Measurements from ENCODE around the gene ZKSCAN8.

The ZKSCAN8 gene

DNA sequence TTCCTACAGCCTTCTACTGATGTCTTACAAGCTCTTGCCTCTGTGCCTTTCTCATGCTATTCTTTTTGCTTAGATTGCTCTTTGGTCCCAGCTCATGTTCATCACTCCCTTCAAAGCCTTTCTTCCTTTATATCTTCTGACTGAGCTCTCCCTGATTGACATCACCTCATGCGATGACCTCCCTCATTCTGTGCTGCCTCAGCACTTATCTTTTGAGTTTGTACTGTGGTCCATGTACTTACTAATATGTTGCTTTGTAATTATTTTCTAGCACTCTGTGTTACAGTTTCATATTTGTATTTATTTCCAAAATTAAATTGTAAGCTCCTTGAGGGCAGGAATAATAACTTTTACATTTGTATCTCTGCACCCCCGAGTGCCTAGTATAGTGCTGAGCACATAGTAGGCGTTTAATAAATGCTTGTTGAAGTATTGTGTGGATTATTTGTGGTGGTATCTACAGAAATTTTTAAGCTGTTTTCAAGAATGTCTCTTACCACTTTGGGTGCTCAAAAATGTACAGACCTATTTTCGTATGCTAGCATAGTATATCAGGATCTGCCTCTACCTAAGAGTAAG, 17.4 kb downstream of the ZKSCAN8 start:
- no peak for TF ChIP-seq POLR2A (IDR thresholded peaks at IDR 0.05; ENCODE audit: low read length)
- TF ChIP-seq GATA1 (IDR thresholded peaks at IDR 0.05; ENCODE audit: low read depth, low read length) = no peak
- no peak for DNase-seq

DNA sequence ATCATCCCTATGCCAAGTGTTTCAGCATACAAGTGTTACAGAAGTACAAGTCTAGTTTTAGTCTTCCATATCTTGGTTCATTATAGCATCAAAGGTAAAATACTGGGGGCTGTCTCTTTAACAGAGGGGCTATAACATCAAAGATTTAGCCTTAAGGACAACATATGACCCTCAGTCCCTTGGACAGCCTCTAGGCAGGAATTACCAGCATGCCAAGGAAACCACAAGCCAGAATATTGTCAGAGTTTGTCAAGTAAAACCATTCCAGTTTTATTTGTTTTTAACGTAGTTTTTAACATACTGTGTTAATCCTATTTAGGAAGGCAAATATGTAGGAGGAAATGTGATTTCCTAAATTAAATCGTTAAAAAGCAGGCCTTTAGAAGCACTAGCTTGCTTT, 18.6 kb downstream of the ZKSCAN8 start:
- no peak for TF ChIP-seq GATA1 (IDR thresholded peaks at IDR 0.05; ENCODE audit: low read depth, low read length)
- no peak for TF ChIP-seq POLR2A (IDR thresholded peaks at IDR 0.05; ENCODE audit: low read length)
- no peak for DNase-seq

DNA sequence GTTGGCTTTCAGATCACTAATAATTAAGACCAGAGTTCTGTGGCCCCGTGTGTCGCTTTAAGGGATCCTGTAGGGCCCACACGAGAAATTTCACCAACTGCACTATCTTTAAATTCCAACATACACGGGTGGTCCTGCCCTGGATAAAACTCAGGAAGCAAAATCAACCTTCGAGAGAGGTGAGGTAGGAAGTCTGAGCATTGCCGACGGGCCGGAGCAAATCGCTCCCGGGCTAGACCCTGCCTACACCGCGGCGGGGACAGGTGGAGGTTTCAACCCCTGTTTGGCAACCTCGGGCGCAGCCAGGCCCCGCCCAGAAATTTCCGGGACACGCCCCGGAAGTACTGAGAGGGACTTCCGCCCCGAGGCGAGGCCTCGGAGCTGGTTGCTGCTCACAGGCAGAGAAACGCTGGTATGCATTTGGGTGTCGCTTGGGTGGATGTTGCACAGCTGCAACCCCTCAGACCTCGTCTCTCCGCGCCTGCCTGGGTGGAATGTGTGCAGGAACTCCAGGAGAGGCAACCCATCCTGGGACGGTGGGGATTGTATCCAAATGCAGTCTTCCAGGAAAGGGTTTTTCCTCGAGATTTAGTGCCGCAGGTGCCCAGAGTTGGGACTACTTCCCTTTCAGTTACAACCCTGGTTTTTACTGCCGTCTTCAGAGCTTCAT, 19.9 kb downstream of the ZKSCAN8 start:
- DNase-seq = peak; percentile 75 to 82
- TF ChIP-seq POLR2A (IDR thresholded peaks at IDR 0.05; ENCODE audit: low read length) = peak; percentile 58
- TF ChIP-seq GATA1 (IDR thresholded peaks at IDR 0.05; ENCODE audit: low read depth, low read length) = no peak

DNA sequence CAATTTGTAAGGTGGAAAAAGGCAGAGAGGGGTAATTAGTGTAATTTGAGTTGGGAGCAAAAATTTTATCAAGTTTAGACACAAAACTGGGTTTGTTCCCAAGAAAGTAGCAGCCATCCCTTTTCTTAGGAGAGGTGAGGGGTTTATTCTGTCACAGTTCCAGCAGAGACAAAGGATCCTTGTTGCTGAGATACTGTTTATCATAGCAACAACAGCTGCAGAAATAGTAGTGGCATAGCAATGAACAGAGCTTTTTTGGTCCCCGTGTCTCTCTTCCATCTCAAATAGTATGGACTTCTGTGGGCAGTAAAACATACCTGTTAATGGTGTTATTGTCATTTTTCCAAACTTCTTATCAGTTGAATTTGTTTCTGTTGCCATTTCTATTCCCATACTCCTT, 23.9 kb downstream of the ZKSCAN8 start:
- no peak for DNase-seq
- TF ChIP-seq GATA1 (IDR thresholded peaks at IDR 0.05; ENCODE audit: low read depth, low read length) (no peak), POLR2A (IDR thresholded peaks at IDR 0.05; ENCODE audit: low read length) (no peak)

DNA sequence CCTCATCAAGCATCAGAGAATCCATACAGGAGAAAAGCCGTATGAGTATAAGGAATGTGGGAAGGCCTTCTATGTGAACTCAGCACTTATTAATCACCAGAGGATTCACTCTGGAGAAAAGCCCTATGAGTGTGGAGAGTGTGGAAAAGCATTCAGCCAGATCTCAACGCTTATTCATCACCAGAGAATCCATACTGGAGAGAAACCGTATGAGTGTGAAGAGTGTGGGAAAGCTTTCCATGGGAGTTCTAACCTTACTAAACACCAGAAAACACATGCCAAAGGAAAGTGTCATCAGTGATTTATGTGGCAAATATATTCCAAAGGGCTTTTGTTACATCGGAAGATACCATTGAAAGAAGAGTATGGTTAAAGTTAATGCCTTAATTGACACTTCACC, 25.4 kb downstream of the ZKSCAN8 start:
- TF ChIP-seq GATA1 (IDR thresholded peaks at IDR 0.05; ENCODE audit: low read depth, low read length) = no peak
- TF ChIP-seq POLR2A (IDR thresholded peaks at IDR 0.05; ENCODE audit: low read length) = no peak
- no peak for DNase-seq

DNA sequence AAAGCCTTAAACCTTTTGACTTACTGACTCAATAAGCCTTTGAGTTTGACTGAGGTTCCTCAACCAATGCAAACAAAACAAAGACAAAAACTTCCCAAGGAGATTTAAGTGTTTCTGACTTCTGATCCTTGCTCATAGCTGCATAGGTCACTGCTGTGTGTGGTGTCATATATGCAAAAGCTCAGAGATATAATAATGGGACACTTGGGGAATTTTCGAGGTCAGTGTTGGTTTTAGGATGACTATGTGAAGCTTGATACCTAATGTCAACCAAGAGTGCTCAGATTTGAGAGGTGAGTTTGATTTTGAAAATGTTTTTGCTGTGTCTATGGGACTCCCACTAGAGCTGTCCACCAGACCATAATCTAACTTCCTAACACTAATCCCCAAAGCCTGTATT, 26.2 kb downstream of the ZKSCAN8 start:
- DNase-seq = no peak
- TF ChIP-seq POLR2A (IDR thresholded peaks at IDR 0.05; ENCODE audit: low read length) (no peak), GATA1 (IDR thresholded peaks at IDR 0.05; ENCODE audit: low read depth, low read length) (no peak)

DNA sequence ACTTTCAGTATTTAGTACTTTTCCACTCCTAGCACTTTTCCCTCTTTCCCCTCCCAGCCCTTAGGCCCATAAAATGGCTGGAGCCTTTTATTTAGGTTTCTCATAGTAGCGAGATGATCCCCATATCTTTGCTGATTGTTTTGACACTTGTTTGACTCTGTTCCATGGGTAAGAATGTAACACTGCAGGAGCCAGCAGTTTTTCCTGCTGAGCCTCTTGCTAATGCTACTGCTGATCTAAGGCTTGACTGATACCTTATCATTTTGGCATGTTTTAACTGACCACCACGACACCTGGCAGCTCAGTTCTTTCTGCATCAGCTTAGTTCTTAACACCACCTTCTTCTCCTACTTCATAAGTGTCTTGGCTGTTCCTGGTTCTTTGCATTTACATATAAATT, 29.6 kb downstream of the ZKSCAN8 start:
- no peak for TF ChIP-seq GATA1 (IDR thresholded peaks at IDR 0.05; ENCODE audit: low read depth, low read length)
- TF ChIP-seq POLR2A (IDR thresholded peaks at IDR 0.05; ENCODE audit: low read length) = no peak
- no peak for DNase-seq

DNA sequence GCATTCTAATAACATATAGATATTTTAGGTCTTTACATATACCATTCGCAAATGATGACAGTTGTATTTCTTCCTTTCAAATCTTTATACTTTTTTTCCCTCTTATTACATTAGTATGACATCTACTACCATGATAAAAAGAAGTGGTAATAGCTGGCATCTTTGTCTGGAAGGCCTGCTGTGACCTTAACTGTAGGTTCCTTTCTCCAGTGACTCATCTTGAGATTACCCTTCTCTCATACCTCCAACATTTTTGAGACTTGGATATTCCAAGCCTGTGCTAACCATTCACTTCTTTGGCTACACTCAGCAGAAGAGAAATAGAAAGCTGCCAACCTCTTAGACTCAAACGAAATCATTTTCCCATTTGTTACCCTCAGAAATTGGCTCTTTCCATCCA, 30.3 kb downstream of the ZKSCAN8 start:
- TF ChIP-seq GATA1 (IDR thresholded peaks at IDR 0.05; ENCODE audit: low read depth, low read length) (no peak), POLR2A (IDR thresholded peaks at IDR 0.05; ENCODE audit: low read length) (no peak)
- DNase-seq = no peak

DNA sequence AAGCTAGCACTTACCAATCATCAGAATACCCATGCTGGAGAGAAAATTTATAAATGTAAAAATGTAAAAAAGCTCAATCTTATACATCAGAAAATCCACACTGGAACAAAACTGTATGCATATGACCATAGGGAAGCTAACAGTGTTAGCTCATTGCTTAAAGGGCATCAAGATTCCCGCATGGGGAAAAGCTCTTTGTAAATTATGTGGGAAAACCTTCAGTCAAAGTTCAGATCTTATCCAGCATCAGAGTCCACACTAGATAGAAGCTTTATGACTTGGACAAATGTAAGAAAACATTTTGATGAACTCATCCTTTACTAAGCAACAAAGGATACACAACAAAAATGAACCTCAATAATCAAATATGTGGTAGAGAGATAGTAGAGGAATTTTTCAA, 34.7 kb downstream of the ZKSCAN8 start:
- TF ChIP-seq GATA1 (IDR thresholded peaks at IDR 0.05; ENCODE audit: low read depth, low read length) = no peak
- no peak for TF ChIP-seq POLR2A (IDR thresholded peaks at IDR 0.05; ENCODE audit: low read length)
- DNase-seq = no peak

DNA sequence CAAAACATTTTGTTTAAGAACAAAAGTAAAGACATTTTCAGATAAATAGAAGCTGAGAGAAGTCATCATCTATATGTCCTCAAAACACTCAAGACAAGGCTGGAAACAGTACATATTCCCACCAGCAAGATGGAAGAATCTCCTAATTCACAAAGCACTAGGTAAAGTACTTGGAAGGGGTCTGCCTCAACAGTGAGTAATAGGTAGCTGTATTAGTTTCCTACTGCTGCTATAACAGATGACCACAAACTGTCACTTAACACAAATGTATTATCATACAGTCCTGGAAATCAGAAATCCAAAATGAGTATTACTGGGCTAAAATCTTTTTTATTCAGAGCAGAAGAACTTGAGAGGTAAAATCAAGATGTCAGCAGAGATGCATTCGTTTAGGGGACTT, 40.6 kb downstream of the ZKSCAN8 start:
- TF ChIP-seq POLR2A (IDR thresholded peaks at IDR 0.05; ENCODE audit: low read length) (no peak), GATA1 (IDR thresholded peaks at IDR 0.05; ENCODE audit: low read depth, low read length) (no peak)
- DNase-seq = no peak

DNA sequence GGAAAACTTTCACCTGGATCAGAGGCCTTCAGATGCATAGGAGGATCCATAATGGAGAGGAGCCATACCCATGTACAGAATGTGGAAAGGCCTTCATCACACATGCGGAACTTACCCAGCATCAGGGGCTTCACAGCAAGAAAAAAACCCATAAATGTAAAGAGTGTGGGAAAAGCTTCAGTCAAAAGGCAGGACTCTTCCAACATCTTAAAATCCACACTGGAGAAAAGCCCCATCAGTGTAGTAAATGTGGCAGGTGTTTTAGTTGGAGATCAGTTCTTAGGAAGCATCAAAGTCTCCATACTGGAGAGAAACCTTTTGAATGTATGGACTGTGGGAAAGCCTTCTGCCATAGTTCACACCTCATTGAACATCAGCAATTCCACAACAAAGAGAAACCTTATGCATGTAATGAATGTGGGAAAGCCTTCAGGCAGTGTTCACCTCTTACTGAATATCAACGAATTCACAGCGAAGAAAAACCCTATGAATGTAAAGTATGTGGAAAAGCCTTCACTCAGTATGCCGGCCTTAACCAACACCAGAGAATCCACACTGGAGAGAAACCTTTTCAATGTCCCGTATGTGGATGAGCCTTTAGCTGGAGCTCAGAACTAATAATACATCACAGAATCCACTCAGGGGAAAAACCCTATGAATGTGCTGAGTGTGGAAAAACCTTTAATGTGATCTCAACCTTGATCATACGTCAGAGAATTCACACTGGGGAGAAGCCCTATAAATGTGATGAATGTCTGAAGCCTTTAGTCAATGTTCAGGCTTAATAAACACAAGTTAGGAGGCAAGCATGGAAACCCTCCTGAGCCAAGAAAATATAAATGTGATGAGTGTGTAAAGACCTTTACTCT, 46.7 kb downstream of the ZKSCAN8 start:
- TF ChIP-seq GATA1 (IDR thresholded peaks at IDR 0.05; ENCODE audit: low read depth, low read length) = no peak
- TF ChIP-seq POLR2A (IDR thresholded peaks at IDR 0.05; ENCODE audit: low read length) = no peak
- no peak for DNase-seq

DNA sequence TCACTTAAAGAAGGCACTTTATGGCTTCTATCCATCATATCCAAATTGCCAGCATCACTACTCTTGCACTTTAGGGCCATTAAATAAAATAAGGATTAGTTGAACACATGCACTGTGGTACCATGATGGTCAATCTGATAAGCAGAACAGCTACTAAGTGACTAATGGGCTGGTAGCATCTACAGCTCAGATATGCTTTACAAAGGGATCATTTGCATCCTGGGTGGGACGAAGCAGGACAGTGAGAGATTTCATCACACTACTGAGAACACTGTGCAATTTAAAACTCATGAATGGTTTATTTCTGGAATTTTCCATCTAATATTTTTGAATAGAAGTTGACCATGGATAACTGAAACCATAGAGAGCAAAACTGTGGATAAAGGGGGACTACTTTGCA, 58.3 kb downstream of the ZKSCAN8 start:
- no peak for DNase-seq
- TF ChIP-seq POLR2A (IDR thresholded peaks at IDR 0.05; ENCODE audit: low read length) = no peak
- TF ChIP-seq GATA1 (IDR thresholded peaks at IDR 0.05; ENCODE audit: low read depth, low read length) = no peak

DNA sequence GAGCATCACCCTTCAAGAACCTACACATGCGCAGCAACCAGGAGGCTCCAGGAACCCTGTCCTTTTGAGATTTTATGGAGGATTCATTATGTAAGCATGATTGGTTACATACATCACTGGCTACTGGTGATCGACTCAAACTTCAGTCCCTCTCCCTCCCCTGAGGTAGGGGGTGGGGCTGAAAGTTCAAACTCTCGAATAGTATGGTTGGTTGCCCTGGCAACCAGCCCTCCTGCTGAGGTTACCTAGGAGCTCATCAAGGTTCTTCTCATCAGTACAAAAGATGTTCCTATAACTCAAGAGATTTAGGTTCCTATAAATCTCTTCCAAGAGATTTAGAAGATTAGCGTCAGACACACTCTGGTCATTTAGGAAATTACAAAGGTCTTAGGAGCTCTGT, 61.5 kb downstream of the ZKSCAN8 start:
- TF ChIP-seq GATA1 (IDR thresholded peaks at IDR 0.05; ENCODE audit: low read depth, low read length) (no peak), POLR2A (IDR thresholded peaks at IDR 0.05; ENCODE audit: low read length) (no peak)
- no peak for DNase-seq

DNA sequence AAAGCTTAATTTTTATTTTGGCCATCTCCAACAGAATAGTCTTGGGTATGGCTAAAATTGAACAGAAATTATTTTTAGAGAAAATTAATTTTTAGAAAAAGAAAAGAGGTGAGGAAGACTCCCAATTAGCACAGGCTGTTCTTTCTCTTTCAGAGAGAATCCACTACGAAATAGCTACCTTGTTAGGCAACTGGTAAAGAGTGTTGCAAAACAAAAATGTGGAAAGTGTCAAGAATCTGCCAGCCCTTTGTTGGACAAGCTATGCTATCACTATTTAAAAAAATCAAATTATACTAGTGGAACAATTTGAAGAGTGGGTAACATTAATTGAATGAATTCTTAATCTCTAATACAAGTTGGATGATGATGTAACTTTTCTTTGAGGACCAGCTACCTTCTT, 64.2 kb downstream of the ZKSCAN8 start:
- TF ChIP-seq GATA1 (IDR thresholded peaks at IDR 0.05; ENCODE audit: low read depth, low read length) (no peak), POLR2A (IDR thresholded peaks at IDR 0.05; ENCODE audit: low read length) (no peak)
- DNase-seq = no peak
